LNCAP (cell line): ENCODE data around the gene CLCC1.

ENCODE experiments used
- TF ChIP-seq, protein P1 (sequence below): fragments of 450-650 bp; IDR thresholded peaks from 2 replicates; pipeline ENCODE4 v1.5.1; 2017; ENCODE audit warnings: mild to moderate bottlenecking

Gene CLCC1, protein sequence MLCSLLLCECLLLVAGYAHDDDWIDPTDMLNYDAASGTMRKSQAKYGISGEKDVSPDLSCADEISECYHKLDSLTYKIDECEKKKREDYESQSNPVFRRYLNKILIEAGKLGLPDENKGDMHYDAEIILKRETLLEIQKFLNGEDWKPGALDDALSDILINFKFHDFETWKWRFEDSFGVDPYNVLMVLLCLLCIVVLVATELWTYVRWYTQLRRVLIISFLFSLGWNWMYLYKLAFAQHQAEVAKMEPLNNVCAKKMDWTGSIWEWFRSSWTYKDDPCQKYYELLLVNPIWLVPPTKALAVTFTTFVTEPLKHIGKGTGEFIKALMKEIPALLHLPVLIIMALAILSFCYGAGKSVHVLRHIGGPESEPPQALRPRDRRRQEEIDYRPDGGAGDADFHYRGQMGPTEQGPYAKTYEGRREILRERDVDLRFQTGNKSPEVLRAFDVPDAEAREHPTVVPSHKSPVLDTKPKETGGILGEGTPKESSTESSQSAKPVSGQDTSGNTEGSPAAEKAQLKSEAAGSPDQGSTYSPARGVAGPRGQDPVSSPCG

DNA sequence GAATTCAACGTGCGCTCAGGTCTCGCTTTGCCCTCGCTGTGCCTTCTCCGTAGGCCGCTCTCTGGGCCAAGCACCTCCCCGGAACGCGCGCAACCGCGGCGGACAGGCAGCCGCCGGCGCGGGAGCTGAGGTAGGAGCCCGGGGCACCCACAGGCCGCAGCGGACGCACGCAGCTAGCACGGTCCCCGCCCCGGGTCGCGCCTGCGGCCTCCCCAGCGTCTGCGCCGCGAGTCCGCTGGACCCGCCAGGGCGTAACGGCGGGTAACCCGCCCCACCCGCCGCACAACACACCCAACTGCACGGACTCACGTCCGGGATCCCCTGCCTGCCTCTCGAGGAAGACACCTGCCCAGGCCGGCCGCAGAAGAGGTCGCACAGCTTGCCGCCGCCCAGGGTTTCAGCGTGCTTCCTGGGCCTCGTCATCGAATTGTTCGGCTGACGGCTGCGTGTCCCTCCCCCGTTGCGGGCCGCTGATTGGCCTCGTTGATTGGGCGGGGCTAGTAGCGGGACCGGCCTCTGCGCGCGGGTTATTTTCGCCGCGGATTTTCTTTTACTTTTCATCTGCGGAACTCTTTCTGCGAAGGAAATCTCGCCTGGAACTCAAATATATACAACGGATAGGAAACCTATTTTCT lies at the start of gene CLCC1:
Gene CLCC1, minus strand, starts transcription at position 433 of the 635 bp plus-strand sequence. CDS start 13,047 bp downstream, outside the sequence.
- TF ChIP-seq, protein P1, sequence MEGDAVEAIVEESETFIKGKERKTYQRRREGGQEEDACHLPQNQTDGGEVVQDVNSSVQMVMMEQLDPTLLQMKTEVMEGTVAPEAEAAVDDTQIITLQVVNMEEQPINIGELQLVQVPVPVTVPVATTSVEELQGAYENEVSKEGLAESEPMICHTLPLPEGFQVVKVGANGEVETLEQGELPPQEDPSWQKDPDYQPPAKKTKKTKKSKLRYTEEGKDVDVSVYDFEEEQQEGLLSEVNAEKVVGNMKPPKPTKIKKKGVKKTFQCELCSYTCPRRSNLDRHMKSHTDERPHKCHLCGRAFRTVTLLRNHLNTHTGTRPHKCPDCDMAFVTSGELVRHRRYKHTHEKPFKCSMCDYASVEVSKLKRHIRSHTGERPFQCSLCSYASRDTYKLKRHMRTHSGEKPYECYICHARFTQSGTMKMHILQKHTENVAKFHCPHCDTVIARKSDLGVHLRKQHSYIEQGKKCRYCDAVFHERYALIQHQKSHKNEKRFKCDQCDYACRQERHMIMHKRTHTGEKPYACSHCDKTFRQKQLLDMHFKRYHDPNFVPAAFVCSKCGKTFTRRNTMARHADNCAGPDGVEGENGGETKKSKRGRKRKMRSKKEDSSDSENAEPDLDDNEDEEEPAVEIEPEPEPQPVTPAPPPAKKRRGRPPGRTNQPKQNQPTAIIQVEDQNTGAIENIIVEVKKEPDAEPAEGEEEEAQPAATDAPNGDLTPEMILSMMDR: no peak

- TF ChIP-seq, protein P1: no peak
These were observed 48.1 kb upstream of the CLCC1 start for GRCh38 chr1:109011335-109011734.

GRCh38 chr1:108983114-108983513 lies 19.8 kb upstream of the CLCC1 start:
- TF ChIP-seq, protein P1: no peak

GRCh38 chr1:108976658-108977057 lies 13.4 kb upstream of the CLCC1 start:
- TF ChIP-seq, protein P1: no peak

DNA sequence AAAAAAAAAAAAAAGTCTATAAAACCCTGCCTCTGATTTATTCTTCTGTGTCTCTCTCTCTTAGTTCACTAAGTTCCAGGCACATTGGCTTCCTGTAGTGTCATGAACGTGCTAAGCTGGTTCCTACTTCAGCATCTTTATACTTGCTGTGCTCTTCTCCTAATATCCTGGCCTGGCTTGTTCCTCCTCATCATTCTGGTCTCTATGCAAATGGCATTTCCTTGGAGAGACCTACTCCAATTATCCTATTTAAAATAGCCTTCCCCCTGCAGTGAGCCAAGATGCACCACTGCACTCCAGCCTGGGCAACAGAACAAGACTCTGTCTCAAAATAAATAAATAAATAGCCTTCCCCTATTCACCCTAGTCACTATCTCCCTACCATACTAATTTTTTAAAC lies 9.7 kb upstream of the CLCC1 start:
- TF ChIP-seq, protein P1: no peak

DNA sequence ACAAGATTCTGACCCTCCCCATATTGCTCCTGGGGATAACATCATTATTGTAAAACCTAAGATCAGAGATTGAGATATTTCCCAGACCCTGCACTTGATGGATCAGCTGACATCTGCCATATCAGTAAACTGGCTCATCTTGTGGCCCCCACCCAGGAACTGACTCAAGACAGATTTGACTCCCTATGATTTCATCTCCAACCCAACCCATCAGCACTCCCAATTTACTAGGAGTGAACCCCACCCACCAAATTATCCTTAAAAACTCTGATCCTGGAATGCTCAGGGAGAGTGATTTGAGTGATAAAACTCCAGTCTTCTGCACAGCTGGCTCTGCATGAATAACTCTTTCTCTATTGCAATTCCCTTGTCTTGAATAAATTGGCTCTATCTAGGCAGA lies 6.1 kb upstream of the CLCC1 start:
- TF ChIP-seq, protein P1: no peak

- TF ChIP-seq, protein P1: no peak
These were observed 618 bp downstream of the CLCC1 start for GRCh38 chr1:108962681-108963051.
